Mesenchymal stem cell (in vitro differentiated cells and primary cell): ENCODE results near the gene RPL21.
A peak's percentile ranks its signal among the peaks of the same experiment; 100 is the strongest.

Experiments used
- DNase-seq: peaks from one replicate; pipeline ENCODE4 v3.0.0-alpha.2; 2013
- H2AFZ ChIP-seq: one replicate; pipeline ENCODE4 v1.6.1; 2013; ENCODE audit warnings: low read depth, mild to moderate bottlenecking, control low read depth, inconsistent platforms, low read length, moderate library complexity
- H2AK5ac ChIP-seq: 2 replicates; pipeline ENCODE4 v1.6.1; 2013; ENCODE audit warnings: low read length, moderate library complexity, mild to moderate bottlenecking, inconsistent platforms; ENCODE audit not compliant: severe bottlenecking
- H2BK120ac ChIP-seq: one replicate; pipeline ENCODE4 v1.6.1; 2013; ENCODE audit warnings: low read depth, mild to moderate bottlenecking, inconsistent platforms, low read length, moderate library complexity
- H2BK12ac ChIP-seq, 2 experiments: one replicate each; pipeline ENCODE4 v1.6.1; 2013; ENCODE audit warnings: inconsistent platforms in 2 of 2, low read length in 2 of 2, mild to moderate bottlenecking in 2 of 2, moderate library complexity in 2 of 2, control low read depth in 1 of 2
- H2BK15ac ChIP-seq: one replicate; pipeline ENCODE4 v1.6.1; 2013; ENCODE audit warnings: mild to moderate bottlenecking, low read depth, inconsistent platforms; ENCODE audit not compliant: poor library complexity, severe bottlenecking
- H2BK5ac ChIP-seq: 2 replicates; pipeline ENCODE4 v1.6.1; 2013; ENCODE audit warnings: low read depth, mild to moderate bottlenecking, low read length, control low read depth, inconsistent platforms; ENCODE audit not compliant: poor library complexity, severe bottlenecking
- H3K14ac ChIP-seq, 2 experiments: one replicate each; pipeline ENCODE4 v1.6.1; 2013; ENCODE audit warnings: inconsistent platforms in 2 of 2, low read length in 2 of 2, control low read depth in 1 of 2, mild to moderate bottlenecking in 1 of 2, moderate library complexity in 1 of 2
- H3K18ac ChIP-seq, 2 experiments: one replicate each; pipeline ENCODE4 v1.6.1; 2013; ENCODE audit warnings: inconsistent platforms in 2 of 2, low read length in 2 of 2, control low read depth in 1 of 2, low read depth in 1 of 2, mild to moderate bottlenecking in 1 of 2
- H3K23ac ChIP-seq, 2 experiments: one replicate each; pipeline ENCODE4 v1.6.1; 2013; ENCODE audit warnings: inconsistent platforms in 2 of 2, low read length in 2 of 2, mild to moderate bottlenecking in 2 of 2, moderate library complexity in 2 of 2, control low read depth in 1 of 2
- H3K27ac ChIP-seq: 2 replicates; pipeline ENCODE4 v1.5.1; 2013; ENCODE audit warnings: mild to moderate bottlenecking, moderate library complexity, low read length, control low read depth, inconsistent platforms; ENCODE audit not compliant: poor library complexity, severe bottlenecking
- H3K27me3 ChIP-seq, 2 experiments: 2 replicates each; pipeline versions ENCODE4 v1.6.1 to v1.7.0; 2013; ENCODE audit warnings: low read length in 2 of 2, mild to moderate bottlenecking in 2 of 2, moderate library complexity in 2 of 2, control low read depth in 1 of 2, inconsistent platforms in 1 of 2; ENCODE audit not compliant: control insufficient read depth in 1 of 2, insufficient read depth in 1 of 2
- H3K36me3 ChIP-seq, 2 experiments: 2 replicates each; pipeline versions ENCODE4 v1.6.1 to v1.7.0; 2013; ENCODE audit warnings: low read length in 2 of 2, control low read depth in 1 of 2, inconsistent platforms in 1 of 2, low read depth in 1 of 2, mild to moderate bottlenecking in 1 of 2; ENCODE audit not compliant: insufficient read depth in 2 of 2, control insufficient read depth in 1 of 2
- H3K4ac ChIP-seq, 2 experiments: one replicate each; pipeline ENCODE4 v1.6.1; 2013; ENCODE audit warnings: inconsistent platforms in 2 of 2, low read length in 2 of 2, mild to moderate bottlenecking in 2 of 2, moderate library complexity in 2 of 2, control low read depth in 1 of 2, low read depth in 1 of 2
- H3K4me1 ChIP-seq: 2 replicates; pipeline ENCODE4 v1.6.1; 2013; ENCODE audit warnings: low read depth, low read length, control low read depth; ENCODE audit not compliant: control insufficient read depth, insufficient read depth
- H3K4me2 ChIP-seq: 2 replicates; pipeline ENCODE4 v1.6.1; 2013; ENCODE audit warnings: low read length, mild to moderate bottlenecking, inconsistent platforms; ENCODE audit not compliant: poor library complexity, severe bottlenecking
- H3K4me3 ChIP-seq, 2 experiments: 2 replicates each; pipeline versions ENCODE4 v1.5.1 to v1.7.0; 2013; ENCODE audit warnings: low read length in 2 of 2, mild to moderate bottlenecking in 2 of 2, control low read depth in 1 of 2, low read depth in 1 of 2; ENCODE audit not compliant: insufficient read depth in 1 of 2
- H3K79me1 ChIP-seq: replicated peaks from 2 replicates; pipeline ENCODE4 v1.6.1; 2013; ENCODE audit warnings: mild to moderate bottlenecking, control low read depth, low read length, inconsistent platforms; ENCODE audit not compliant: poor library complexity, severe bottlenecking
- H3K9ac ChIP-seq: 2 replicates; pipeline ENCODE4 v1.7.0; 2013; ENCODE audit warnings: mild to moderate bottlenecking, low read length, moderate library complexity
- H3K9me3 ChIP-seq: 2 replicates; pipeline ENCODE4 v1.7.0; 2013; ENCODE audit warnings: mild to moderate bottlenecking, low read length; ENCODE audit not compliant: control insufficient read depth
- H4K8ac ChIP-seq: one replicate; pipeline ENCODE4 v1.6.1; 2013; ENCODE audit warnings: inconsistent platforms, mild to moderate bottlenecking, low read length, moderate library complexity
- H4K91ac ChIP-seq: one replicate; pipeline ENCODE4 v1.6.1; 2013; ENCODE audit warnings: mild to moderate bottlenecking, low read length, inconsistent platforms
- WGBS: methylation state at CpG from one replicate; pipeline ENCODE4 v1.1.7; 2013; ENCODE audit warnings: mixed read lengths; 5-methylcytosine and 5-hydroxymethylcytosine counted together

Gene RPL21

DNA sequence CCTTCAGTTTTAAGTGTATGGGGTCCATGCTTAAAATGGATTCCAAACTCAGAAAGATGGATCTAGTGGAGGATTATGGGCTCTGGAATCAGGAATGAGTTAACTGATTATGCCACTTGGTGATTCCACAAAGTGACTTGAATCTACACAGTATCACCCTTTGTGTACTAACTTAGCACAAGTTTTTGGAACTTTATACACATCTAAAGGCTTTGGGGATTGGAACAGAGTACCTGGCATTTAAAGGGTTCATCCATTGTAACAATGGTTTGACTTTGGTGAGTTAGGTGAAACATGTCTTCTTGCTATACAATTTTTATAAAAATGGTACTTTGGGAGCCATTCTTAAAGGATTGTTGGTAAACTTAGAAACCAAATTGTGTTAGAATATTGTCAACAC, 1.1 kb downstream of the RPL21 start:
- no peak overlapping the region for H2BK120ac ChIP-seq

DNA sequence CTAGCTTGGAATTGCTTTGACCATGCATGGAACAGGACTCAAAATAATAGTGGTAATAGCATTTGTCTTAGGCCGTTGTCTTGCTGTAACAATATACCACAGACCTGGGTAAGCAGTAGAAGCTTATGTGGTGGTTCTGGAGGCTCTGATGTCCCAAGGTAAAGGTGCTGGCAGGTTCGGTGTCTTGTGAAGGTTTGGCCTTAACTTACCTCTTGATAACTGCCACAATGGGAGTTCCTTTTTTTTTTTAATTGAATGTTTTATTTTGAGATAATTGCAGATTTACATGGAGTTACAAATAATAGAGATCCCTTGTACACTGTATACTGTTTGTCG, 5.8 kb downstream of the RPL21 start:
- no peak overlapping the region for H3K27ac ChIP-seq
- no peak overlapping the region for H3K4me3 ChIP-seq
- no peak overlapping the region for H2BK120ac ChIP-seq
- H3K27me3 ChIP-seq, result no peaks in the 10 kb centered on the region
- H4K8ac ChIP-seq, result no peak overlapping the region
- no peak overlapping the region for H3K14ac ChIP-seq
- H3K4me1 ChIP-seq, result peaks cover 4% of the 10 kb centered on the region
- no peak for DNase-seq
- peaks cover 23 to 88% of the 10 kb centered on the region in 2 experiments for H3K36me3 ChIP-seq
- no peak overlapping the region for H2AFZ ChIP-seq
- no peak overlapping the region for H2BK5ac ChIP-seq
- H3K4me2 ChIP-seq, result no peak overlapping the region
- no peaks in the 10 kb centered on the region for H3K9me3 ChIP-seq
- H2BK12ac ChIP-seq, result no peak overlapping the region
- H3K9ac ChIP-seq, result peak overlapping the region; percentile 16
- WGBS, result 100% methylated on average over 2 of the region's 3 CpGs
- H2BK15ac ChIP-seq, result no peak overlapping the region
- no peak overlapping the region for H3K23ac ChIP-seq
- no peak overlapping the region for H3K4ac ChIP-seq
- peaks cover 7% of the 10 kb centered on the region for H3K79me1 ChIP-seq
- no peak overlapping the region for H3K18ac ChIP-seq
- no peak overlapping the region for H4K91ac ChIP-seq
- no peak overlapping the region for H2AK5ac ChIP-seq

More for the DNA sequence above, 1.1 kb downstream of the RPL21 start:
- H2AK5ac ChIP-seq, result no peak overlapping the region
- no peak overlapping the region for H3K27ac ChIP-seq
- H3K9me3 ChIP-seq, result no peaks in the 10 kb centered on the region
- peaks cover 5% of the 10 kb centered on the region for H3K4me1 ChIP-seq
- no peak overlapping the region for H4K91ac ChIP-seq
- H2BK15ac ChIP-seq, result no peak overlapping the region
- no peak overlapping the region for H3K18ac ChIP-seq
- no peak overlapping the region for H3K4ac ChIP-seq
- no peak for DNase-seq
- peaks cover 5% of the 10 kb centered on the region for H3K79me1 ChIP-seq
- H3K23ac ChIP-seq, result no peak overlapping the region
- H2BK12ac ChIP-seq, result no peak overlapping the region
- peak overlapping the region; percentile 100 for H3K9ac ChIP-seq
- peak overlapping the region in 1 of 2 experiments; percentile 93 for H3K4me3 ChIP-seq
- peak overlapping the region; percentile 57 for H3K4me2 ChIP-seq
- no peak overlapping the region for H2AFZ ChIP-seq
- no peak overlapping the region for H2BK5ac ChIP-seq
- no peaks in the 10 kb centered on the region for H3K27me3 ChIP-seq
- H3K36me3 ChIP-seq, result peaks cover 13 to 41% of the 10 kb centered on the region in 2 experiments
- H3K14ac ChIP-seq, result no peak overlapping the region
- no peak overlapping the region for H4K8ac ChIP-seq

DNA sequence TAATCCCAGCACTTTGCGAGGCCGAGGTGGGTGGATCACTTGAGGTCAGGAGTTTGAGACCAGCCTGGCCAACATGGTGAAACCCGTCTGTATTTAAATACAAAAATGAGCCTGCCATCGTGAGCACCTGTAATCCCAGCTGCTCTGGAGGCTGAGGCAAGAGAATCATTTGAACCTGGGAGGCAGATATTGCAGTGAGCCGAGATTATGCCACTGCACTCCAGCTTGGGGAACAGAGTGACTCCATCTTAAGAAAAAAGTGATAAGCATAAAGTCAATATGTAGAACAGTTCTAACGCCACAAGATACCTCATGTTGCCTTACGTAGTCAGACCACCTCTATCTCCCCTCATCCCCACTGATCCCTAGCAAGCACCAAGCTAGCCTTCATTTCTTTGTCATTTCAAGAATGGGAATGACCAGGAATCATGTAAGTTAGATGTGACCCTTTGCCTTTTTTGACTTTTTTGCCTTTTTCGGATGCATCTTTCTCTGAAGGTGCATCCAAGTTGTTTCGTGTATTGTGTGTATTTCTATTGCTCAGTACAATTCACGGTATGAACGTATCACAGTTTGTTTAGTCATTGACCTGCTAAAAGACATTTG, 6.4 kb downstream of the RPL21 start:
- no peak overlapping the region for H2BK5ac ChIP-seq
- no peak for DNase-seq
- H3K79me1 ChIP-seq, result peaks cover 8% of the 10 kb centered on the region
- no peak overlapping the region for H2AFZ ChIP-seq
- H2BK12ac ChIP-seq, result no peak overlapping the region
- H3K4ac ChIP-seq, result no peak overlapping the region
- no peak overlapping the region for H2BK15ac ChIP-seq
- peaks cover 4% of the 10 kb centered on the region for H3K4me1 ChIP-seq
- H3K4me3 ChIP-seq, result no peak overlapping the region
- H4K8ac ChIP-seq, result no peak overlapping the region
- no peak overlapping the region for H3K27ac ChIP-seq
- H2BK120ac ChIP-seq, result no peak overlapping the region
- H3K27me3 ChIP-seq, result no peaks in the 10 kb centered on the region
- H3K9me3 ChIP-seq, result no peaks in the 10 kb centered on the region
- no peak overlapping the region for H3K9ac ChIP-seq
- H3K4me2 ChIP-seq, result no peak overlapping the region
- H3K14ac ChIP-seq, result no peak overlapping the region
- H3K36me3 ChIP-seq, result peaks cover 27 to 93% of the 10 kb centered on the region in 2 experiments
- no peak overlapping the region for H2AK5ac ChIP-seq
- H4K91ac ChIP-seq, result no peak overlapping the region
- H3K23ac ChIP-seq, result no peak overlapping the region
- WGBS, result 96% methylated on average over 11 of the region's 11 CpGs
- H3K18ac ChIP-seq, result no peak overlapping the region

DNA sequence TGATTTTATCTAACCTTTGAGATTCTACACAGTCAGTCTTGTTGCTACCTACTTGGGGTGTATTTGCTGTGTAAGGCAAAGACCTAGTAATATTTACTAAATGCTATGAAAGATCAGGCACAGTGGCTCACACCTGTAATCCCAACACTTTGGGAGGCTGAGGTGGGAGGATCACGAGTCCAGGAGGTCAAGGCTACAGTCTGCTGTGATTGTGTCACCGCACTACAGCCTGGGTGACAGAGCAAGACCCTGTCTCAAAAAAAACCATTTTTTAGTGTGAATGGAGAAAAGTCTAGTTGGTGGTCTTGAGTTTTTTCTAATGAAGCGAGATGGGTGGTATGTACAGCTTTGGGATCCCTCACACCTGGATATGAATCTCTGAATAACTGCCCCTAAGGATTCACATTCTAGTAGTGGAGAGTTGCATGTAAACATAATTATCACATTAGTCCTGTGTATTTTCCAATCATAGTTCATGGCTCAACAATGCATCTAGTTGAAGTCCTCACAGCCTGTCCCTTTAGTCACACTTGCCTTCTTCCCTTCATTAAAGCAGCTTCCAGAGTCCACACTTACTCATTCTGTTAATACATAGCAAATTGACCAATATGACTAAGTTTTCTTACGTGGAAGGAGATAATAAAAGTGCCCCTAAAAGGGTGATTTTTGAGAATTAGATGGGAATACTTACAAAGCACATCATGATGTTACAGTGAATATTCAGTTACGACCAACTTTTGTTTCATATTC, 7.5 kb downstream of the RPL21 start:
- Histone ChIP-seq H3K23ac (no peak overlapping the region), H3K27me3 (no peaks in the 10 kb centered on the region), H2BK5ac (no peak overlapping the region), H3K4me1 (peaks cover 4% of the 10 kb centered on the region), H3K27ac (no peak overlapping the region), H3K9ac (peak overlapping the region; percentile 8), H2BK120ac (no peak overlapping the region), H2BK12ac (no peak overlapping the region), H4K91ac (no peak overlapping the region), H3K18ac (no peak overlapping the region), H3K36me3 (peaks cover 27 to 90% of the 10 kb centered on the region in 2 experiments), H3K4ac (no peak overlapping the region), H3K4me2 (no peak overlapping the region), H2AK5ac (no peak overlapping the region), H4K8ac (no peak overlapping the region), H3K4me3 (no peak overlapping the region), H3K79me1 (peaks cover 8% of the 10 kb centered on the region), H2AFZ (no peak overlapping the region), H3K14ac (no peak overlapping the region), H3K9me3 (no peaks in the 10 kb centered on the region), H2BK15ac (no peak overlapping the region)
- 93% methylated on average over 5 of the region's 5 CpGs for WGBS
- no peak for DNase-seq
